Amygdala (tissue), 56 donors: ENCODE measurements around the gene DAPL1.
A peak's percentile ranks its signal among the peaks of the same experiment; 100 is the strongest.

Experiments
- DNase-seq, 56 donors: peaks; one replicate each; lab custom pipeline; 2025; lab: John Stamatoyannopoulos, UW

DAPL1 gene

GRCh38 chr2:158795195-158795924 is at the start of gene DAPL1:
Gene DAPL1 (plus strand): TSS chr2:158795317. CDS start chr2:158795373, 56 bp downstream.
- peak in 10 of 56 donors; percentile 1 to 32 (median 8) for DNase-seq

GRCh38 chr2:158745866-158746382 is 49.2 kb upstream of the DAPL1 start:
- peak in 1 of 56 donors; percentile 27 for DNase-seq

GRCh38 chr2:158746488-158746887 is 48.6 kb upstream of the DAPL1 start:
- DNase-seq, result no peak

GRCh38 chr2:158747281-158747680 is 47.8 kb upstream of the DAPL1 start:
- DNase-seq, result no peak

GRCh38 chr2:158748926-158749590 is 46.1 kb upstream of the DAPL1 start:
- no peak for DNase-seq

- DNase-seq, result no peak
Observed at GRCh38 chr2:158750458-158751125, 44.5 kb upstream of the DAPL1 start.

- peak in 34 of 56 donors; percentile 7 to 82 (median 43) for DNase-seq
Observed at GRCh38 chr2:158753641-158754611, 41.2 kb upstream of the DAPL1 start.

- no peak for DNase-seq
Observed at GRCh38 chr2:158755310-158756087, 39.6 kb upstream of the DAPL1 start.

GRCh38 chr2:158756331-158756730 is 38.8 kb upstream of the DAPL1 start:
- no peak for DNase-seq

- peak in 4 of 56 donors; percentile 8 to 32 (median 16) for DNase-seq
Observed at GRCh38 chr2:158756976-158757375, 38.1 kb upstream of the DAPL1 start.

- no peak for DNase-seq
Observed at GRCh38 chr2:158760887-158761286, 34.2 kb upstream of the DAPL1 start.

GRCh38 chr2:158761621-158762020 is 33.5 kb upstream of the DAPL1 start:
- no peak for DNase-seq

- DNase-seq, result no peak
Observed at GRCh38 chr2:158762336-158762735, 32.8 kb upstream of the DAPL1 start.

GRCh38 chr2:158766524-158766923 is 28.6 kb upstream of the DAPL1 start:
- no peak for DNase-seq

GRCh38 chr2:158772306-158773078 is 22.6 kb upstream of the DAPL1 start:
- peak in 51 of 56 donors; percentile 7 to 90 (median 59) for DNase-seq

GRCh38 chr2:158773121-158773520 is 22.0 kb upstream of the DAPL1 start:
- DNase-seq, result peak in 17 of 56 donors; percentile 5 to 60 (median 18)

GRCh38 chr2:158774681-158775080 is 20.4 kb upstream of the DAPL1 start:
- DNase-seq, result no peak

GRCh38 chr2:158775273-158776027 is 19.7 kb upstream of the DAPL1 start:
- no peak for DNase-seq
